ENCODE results near the gene WNT10A.

DNA sequence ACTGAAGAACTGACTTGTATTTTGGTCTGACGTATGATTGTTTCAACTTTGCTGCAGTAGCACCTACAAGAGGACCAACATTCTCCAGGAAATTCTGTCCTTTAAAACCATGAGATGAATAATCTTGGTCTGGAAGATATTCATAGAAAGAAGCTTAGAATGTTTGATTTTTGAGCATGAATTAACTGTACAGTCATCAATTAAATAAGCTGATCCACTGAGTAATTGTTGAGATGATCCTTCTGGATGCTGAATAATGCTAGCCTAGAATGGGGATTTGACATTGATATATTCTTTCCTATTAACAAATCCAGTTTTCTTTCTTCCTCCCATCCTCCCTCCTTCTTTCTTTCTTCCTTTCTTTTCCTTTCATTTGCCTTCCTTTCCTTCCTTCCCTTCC is 39.9 kb downstream of the WNT10A start:
- TF ChIP-seq SP1 (CRISPR knock-in tag; IDR thresholded peaks at IDR 0.05) = no peak
- no peak for TF ChIP-seq KLF13 (tag; IDR thresholded peaks at IDR 0.05; ENCODE audit: borderline replicate concordance, low read depth)
- TF ChIP-seq KDM4B (IDR thresholded peaks at IDR 0.05; ENCODE audit: borderline replicate concordance in 2 of 2, low read depth in 1 of 2) = no peak

Data from K562 (cell line).